HepG2 (cell line): ENCODE data around the gene ASXL1. TPM values are rescaled to one million over a fixed set of nuclear protein-coding genes. Genes with fewer than 3 reads are reported as not detected.
A peak's percentile ranks its signal among the peaks of the same experiment; 100 is the strongest.

Experiments
- AKAP8 ChIP-seq: sonication (generic); formaldehyde crosslinking; IDR thresholded peaks from 2 replicates; pipeline ENCODE4 v1.5.1; 2020; ENCODE audit warnings: mild to moderate bottlenecking, missing genetic modification reagents
- MAFG ChIP-seq: sonication (generic); formaldehyde crosslinking; IDR thresholded peaks from 2 replicates; pipeline ENCODE4 v1.5.1; 2020; ENCODE audit warnings: mild to moderate bottlenecking, missing genetic modification reagents
- MIER2 ChIP-seq: IDR thresholded peaks from 2 replicates; pipeline ENCODE4 v1.6.1; 2016; ENCODE audit warnings: missing biosample characterization, missing genetic modification reagents
- MTF1 ChIP-seq: sonication (generic); formaldehyde crosslinking; IDR thresholded peaks from 2 replicates; pipeline ENCODE4 v1.5.0; 2020; ENCODE audit warnings: missing genetic modification reagents
- NAIF1 ChIP-seq: sonication (generic); formaldehyde crosslinking; IDR thresholded peaks from 2 replicates; pipeline ENCODE4 v1.5.0; 2020; ENCODE audit warnings: mild to moderate bottlenecking, missing genetic modification reagents, borderline replicate concordance
- NFIC ChIP-seq: IDR thresholded peaks from 2 replicates; pipeline ENCODE4 v1.6.1; 2012; ENCODE audit warnings: mild to moderate bottlenecking, low read length, inconsistent platforms
- NR1H2 ChIP-seq: sonication (generic); formaldehyde crosslinking; IDR thresholded peaks from 2 replicates; pipeline ENCODE4 v1.8.1; 2022; ENCODE audit warnings: low read depth, missing genetic modification reagents, borderline replicate concordance
- PRMT3 ChIP-seq: sonication (generic); formaldehyde crosslinking; IDR thresholded peaks from 2 replicates; pipeline ENCODE4 v1.8.1; 2022; ENCODE audit warnings: low read depth, mild to moderate bottlenecking, moderate library complexity, missing genetic modification reagents, borderline replicate concordance
- RFX3 ChIP-seq: IDR thresholded peaks from 2 replicates; pipeline ENCODE4 v1.6.1; 2016; ENCODE audit warnings: missing biosample characterization, missing genetic modification reagents
- SMC3 ChIP-seq: IDR thresholded peaks from 2 replicates; pipeline ENCODE4 v1.6.1; 2011; ENCODE audit warnings: low read length, improper control_type of control experiment
- SSRP1 ChIP-seq: IDR thresholded peaks from 2 replicates; pipeline ENCODE4 v1.6.1; 2016; ENCODE audit warnings: control low read depth
- TBL1XR1 ChIP-seq: fragments of 150-350 bp; IDR thresholded peaks from 2 replicates; pipeline ENCODE4 v1.6.1; 2014; ENCODE audit warnings: borderline replicate concordance, low read length; ENCODE audit not compliant: partially characterized antibody
- ZNF24 ChIP-seq: fragments of 450-650 bp; IDR thresholded peaks from 2 replicates; pipeline ENCODE4 v1.6.1; 2017; ENCODE audit warnings: antibody characterized with exemption, mild to moderate bottlenecking
- ZNF709 ChIP-seq: sonication (generic); formaldehyde crosslinking; IDR thresholded peaks from 2 replicates; pipeline ENCODE4 v1.5.0; 2020; ENCODE audit warnings: mild to moderate bottlenecking, missing genetic modification reagents
- ZNF724P ChIP-seq: sonication (generic); formaldehyde crosslinking; IDR thresholded peaks from 2 replicates; pipeline ENCODE4 v1.8.0; 2022; ENCODE audit warnings: missing genetic modification reagents, borderline replicate concordance
- polyA plus RNA-seq, 8 experiments: library from polyadenylated mRNA; depleted of rRNA in 3 of 8; stranded (reverse) in 7 of 8; unstranded in 1 of 8; fragments of >200 nt; fragmentation: Illumina TruSeq in 4 of 8; extraction: Trizol in 4 of 8; gene quantifications; 2 replicates each; pipeline versions ENCODE4 v1.2.1 to v1.2.3, GENCODE V29; 2011 to 2016; ENCODE audit warnings: low read depth in 4 of 8, missing spikeins in 1 of 8, mixed read lengths in 1 of 8; ENCODE audit not compliant: insufficient read depth in 1 of 8
- total RNA-seq, 5 experiments: library from RNA; depleted of rRNA; stranded (reverse); fragments of >200 nt; fragmentation: Illumina TruSeq; extraction: Trizol; gene quantifications; 2 replicates each; pipeline ENCODE4 v1.2.3, GENCODE V29; 2016; ENCODE audit warnings: low read depth in 1 of 5
- TF ChIP-seq, protein P1 (sequence below): sonication (generic); formaldehyde crosslinking; IDR thresholded peaks from 2 replicates; pipeline ENCODE4 v1.5.1; 2020; ENCODE audit warnings: missing genetic modification reagents, mild to moderate bottlenecking, borderline replicate concordance
- TF ChIP-seq, protein P2 (sequence below), 2 experiments: IDR thresholded peaks; 2 replicates each; pipeline ENCODE4 v1.6.1; 2011 to 2012; ENCODE audit warnings: low read length in 2 of 2, borderline replicate concordance in 1 of 2, low read depth in 1 of 2, mild to moderate bottlenecking in 1 of 2, moderate library complexity in 1 of 2
- TF ChIP-seq, protein P3 (sequence below): conservative IDR thresholded peaks from 2 replicates; pipeline ENCODE4 v1.6.1; 2018; ENCODE audit warnings: missing genetic modification reagents
- TF ChIP-seq, protein P4 (sequence below): sonication (generic); formaldehyde crosslinking; IDR thresholded peaks from 2 replicates; pipeline ENCODE4 v1.4.0; 2020; ENCODE audit warnings: missing genetic modification reagents

ASXL1 gene
- total and polyA plus RNA-seq, 2 of the 13 experiments (the other 11 are each of a cell fraction or from before 2014, with no cell fraction given) = 62.1 to 74.8 TPM

DNA sequence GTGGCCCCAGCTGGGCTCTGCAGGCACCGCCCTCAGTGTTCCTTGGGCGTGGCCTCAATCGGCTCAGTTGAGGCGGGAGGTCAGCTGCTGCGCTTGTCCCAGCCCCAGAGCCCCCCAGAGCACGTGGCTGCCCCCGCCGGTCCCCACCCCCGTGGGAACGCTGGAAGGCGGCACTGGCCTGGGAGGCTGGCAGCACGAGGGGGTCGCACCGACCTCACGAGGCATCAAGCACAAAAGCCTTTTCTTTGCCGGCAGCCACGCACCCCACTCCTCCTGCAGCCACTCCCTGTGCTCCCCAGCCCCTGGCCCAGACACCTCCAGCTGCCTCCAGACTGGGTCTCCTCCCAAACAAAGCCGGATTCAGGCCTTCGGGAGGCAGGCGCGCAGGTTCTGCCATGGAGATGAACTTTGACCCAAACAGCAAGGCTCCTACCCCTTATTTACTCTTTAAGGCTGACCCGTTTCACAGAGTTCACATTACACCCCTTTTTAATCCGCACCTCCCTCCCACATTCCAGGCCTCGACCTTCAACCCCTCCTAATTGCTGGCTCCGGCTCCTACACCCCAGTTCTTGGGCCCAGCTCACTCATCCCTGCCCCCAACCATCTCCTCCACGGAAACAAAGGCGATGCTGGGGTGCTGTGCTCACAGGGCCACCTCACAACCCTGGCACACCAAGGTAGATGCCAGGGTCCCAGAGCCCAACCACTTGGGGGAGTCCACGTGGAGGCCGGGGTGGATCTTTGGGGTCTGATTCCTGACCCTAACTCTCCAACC, 115.3 kb downstream of the ASXL1 start (continued):
- no peak; the same call in 1 of the 2 replicates for TF ChIP-seq NR1H2 (CRISPR knock-in tag)
- TF ChIP-seq SMC3 = no peak
- TF ChIP-seq PRMT3 (CRISPR knock-in tag) = peak; percentile 87; the same call in 1 of the 2 replicates
- peak; percentile 37 for TF ChIP-seq TBL1XR1
- no peak for TF ChIP-seq MTF1 (CRISPR knock-in tag)
- TF ChIP-seq ZNF709 (CRISPR knock-in tag) = peak; percentile 74; the same call in 1 of the 2 replicates
- TF ChIP-seq ZNF24 = no peak
- no peak for TF ChIP-seq SSRP1
- TF ChIP-seq NAIF1 (CRISPR knock-in tag) = no peak
- TF ChIP-seq, protein P1, sequence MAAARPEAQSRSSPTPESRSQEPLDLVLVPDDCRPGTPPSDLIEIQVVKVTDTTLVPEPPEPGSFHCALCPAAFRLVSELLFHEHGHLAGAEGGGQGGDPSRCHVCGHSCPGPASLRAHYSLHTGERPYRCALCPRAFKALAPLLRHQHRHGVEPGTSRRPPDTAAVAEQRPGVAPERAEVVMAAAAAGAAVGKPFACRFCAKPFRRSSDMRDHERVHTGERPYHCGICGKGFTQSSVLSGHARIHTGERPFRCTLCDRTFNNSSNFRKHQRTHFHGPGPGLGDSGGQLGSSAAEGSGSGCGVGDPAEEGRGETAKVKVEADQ (CRISPR knock-in tag) = peak; percentile 36; the same call in 1 of the 2 replicates
- TF ChIP-seq MIER2 (CRISPR knock-in tag) = no peak
- no peak for TF ChIP-seq NFIC
- TF ChIP-seq, protein P2, sequence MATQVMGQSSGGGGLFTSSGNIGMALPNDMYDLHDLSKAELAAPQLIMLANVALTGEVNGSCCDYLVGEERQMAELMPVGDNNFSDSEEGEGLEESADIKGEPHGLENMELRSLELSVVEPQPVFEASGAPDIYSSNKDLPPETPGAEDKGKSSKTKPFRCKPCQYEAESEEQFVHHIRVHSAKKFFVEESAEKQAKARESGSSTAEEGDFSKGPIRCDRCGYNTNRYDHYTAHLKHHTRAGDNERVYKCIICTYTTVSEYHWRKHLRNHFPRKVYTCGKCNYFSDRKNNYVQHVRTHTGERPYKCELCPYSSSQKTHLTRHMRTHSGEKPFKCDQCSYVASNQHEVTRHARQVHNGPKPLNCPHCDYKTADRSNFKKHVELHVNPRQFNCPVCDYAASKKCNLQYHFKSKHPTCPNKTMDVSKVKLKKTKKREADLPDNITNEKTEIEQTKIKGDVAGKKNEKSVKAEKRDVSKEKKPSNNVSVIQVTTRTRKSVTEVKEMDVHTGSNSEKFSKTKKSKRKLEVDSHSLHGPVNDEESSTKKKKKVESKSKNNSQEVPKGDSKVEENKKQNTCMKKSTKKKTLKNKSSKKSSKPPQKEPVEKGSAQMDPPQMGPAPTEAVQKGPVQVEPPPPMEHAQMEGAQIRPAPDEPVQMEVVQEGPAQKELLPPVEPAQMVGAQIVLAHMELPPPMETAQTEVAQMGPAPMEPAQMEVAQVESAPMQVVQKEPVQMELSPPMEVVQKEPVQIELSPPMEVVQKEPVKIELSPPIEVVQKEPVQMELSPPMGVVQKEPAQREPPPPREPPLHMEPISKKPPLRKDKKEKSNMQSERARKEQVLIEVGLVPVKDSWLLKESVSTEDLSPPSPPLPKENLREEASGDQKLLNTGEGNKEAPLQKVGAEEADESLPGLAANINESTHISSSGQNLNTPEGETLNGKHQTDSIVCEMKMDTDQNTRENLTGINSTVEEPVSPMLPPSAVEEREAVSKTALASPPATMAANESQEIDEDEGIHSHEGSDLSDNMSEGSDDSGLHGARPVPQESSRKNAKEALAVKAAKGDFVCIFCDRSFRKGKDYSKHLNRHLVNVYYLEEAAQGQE (IDR thresholded peaks at IDR 0.05; ENCODE audit: borderline replicate concordance in 1 of 2, low read depth in 1 of 2, low read length in 2 of 2) = peak in 1 of 2 experiments; percentile 40; a peak in 1 of 4 replicates
- no peak for TF ChIP-seq MAFG (CRISPR knock-in tag)
- TF ChIP-seq ZNF724P (CRISPR knock-in tag) = no peak
- peak; percentile 53; the same call in 1 of the 2 replicates for TF ChIP-seq RFX3
- TF ChIP-seq, protein P3, sequence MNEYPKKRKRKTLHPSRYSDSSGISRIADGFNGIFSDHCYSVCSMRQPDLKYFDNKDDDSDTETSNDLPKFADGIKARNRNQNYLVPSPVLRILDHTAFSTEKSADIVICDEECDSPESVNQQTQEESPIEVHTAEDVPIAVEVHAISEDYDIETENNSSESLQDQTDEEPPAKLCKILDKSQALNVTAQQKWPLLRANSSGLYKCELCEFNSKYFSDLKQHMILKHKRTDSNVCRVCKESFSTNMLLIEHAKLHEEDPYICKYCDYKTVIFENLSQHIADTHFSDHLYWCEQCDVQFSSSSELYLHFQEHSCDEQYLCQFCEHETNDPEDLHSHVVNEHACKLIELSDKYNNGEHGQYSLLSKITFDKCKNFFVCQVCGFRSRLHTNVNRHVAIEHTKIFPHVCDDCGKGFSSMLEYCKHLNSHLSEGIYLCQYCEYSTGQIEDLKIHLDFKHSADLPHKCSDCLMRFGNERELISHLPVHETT (CRISPR knock-in tag) = peak; percentile 84
- TF ChIP-seq, protein P4, sequence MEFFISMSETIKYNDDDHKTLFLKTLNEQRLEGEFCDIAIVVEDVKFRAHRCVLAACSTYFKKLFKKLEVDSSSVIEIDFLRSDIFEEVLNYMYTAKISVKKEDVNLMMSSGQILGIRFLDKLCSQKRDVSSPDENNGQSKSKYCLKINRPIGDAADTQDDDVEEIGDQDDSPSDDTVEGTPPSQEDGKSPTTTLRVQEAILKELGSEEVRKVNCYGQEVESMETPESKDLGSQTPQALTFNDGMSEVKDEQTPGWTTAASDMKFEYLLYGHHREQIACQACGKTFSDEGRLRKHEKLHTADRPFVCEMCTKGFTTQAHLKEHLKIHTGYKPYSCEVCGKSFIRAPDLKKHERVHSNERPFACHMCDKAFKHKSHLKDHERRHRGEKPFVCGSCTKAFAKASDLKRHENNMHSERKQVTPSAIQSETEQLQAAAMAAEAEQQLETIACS (CRISPR knock-in tag) = no peak
- peak; percentile 97 for TF ChIP-seq AKAP8
